Trophoblast cell (in vitro differentiated cells and primary cell): ENCODE results near the gene ONECUT2.

ENCODE experiments used
- DNase-seq, 2 donors: peaks; one replicate each; pipeline ENCODE4 v3.0.0-alpha.2; 2016
- H2AFZ ChIP-seq: 2 replicates; pipeline ENCODE4 v1.6.1; 2013; ENCODE audit warnings: low read length, moderate library complexity, mild to moderate bottlenecking; ENCODE audit not compliant: insufficient read depth, poor library complexity
- H2AK5ac ChIP-seq: 2 replicates; pipeline ENCODE4 v1.6.1; 2013; ENCODE audit warnings: mild to moderate bottlenecking, low read length
- H2BK120ac ChIP-seq: 2 replicates; pipeline ENCODE4 v1.6.1; 2013; ENCODE audit warnings: low read length, mild to moderate bottlenecking, moderate library complexity; ENCODE audit not compliant: insufficient read depth, poor library complexity
- H2BK12ac ChIP-seq: 2 replicates; pipeline ENCODE4 v1.6.1; 2013; ENCODE audit warnings: mild to moderate bottlenecking, low read length, moderate library complexity
- H2BK5ac ChIP-seq: 2 replicates; pipeline ENCODE4 v1.6.1; 2013; ENCODE audit warnings: low read length, low read depth, moderate library complexity, mild to moderate bottlenecking; ENCODE audit not compliant: poor library complexity
- H3K14ac ChIP-seq: 2 replicates; pipeline ENCODE4 v1.6.1; 2013; ENCODE audit warnings: mild to moderate bottlenecking, low read length
- H3K18ac ChIP-seq: 2 replicates; pipeline ENCODE4 v1.6.1; 2013; ENCODE audit warnings: mild to moderate bottlenecking, low read length
- H3K23ac ChIP-seq: 2 replicates; pipeline ENCODE4 v1.6.1; 2013; ENCODE audit warnings: low read length
- H3K27ac ChIP-seq: 2 replicates; pipeline ENCODE4 v1.5.1; 2013; ENCODE audit warnings: low read depth, mild to moderate bottlenecking, inconsistent platforms, low read length, moderate library complexity
- H3K27me3 ChIP-seq: 2 replicates; pipeline ENCODE4 v1.6.1; 2013; ENCODE audit warnings: inconsistent platforms, mild to moderate bottlenecking, low read length, moderate library complexity; ENCODE audit not compliant: insufficient read depth
- H3K36me3 ChIP-seq, 2 experiments: 1 replicate in 1 of 2; 2 replicates in 1 of 2; pipeline ENCODE4 v1.6.1; 2013; ENCODE audit warnings: low read length in 2 of 2, mild to moderate bottlenecking in 2 of 2, moderate library complexity in 1 of 2; ENCODE audit not compliant: insufficient read depth in 2 of 2, control insufficient read depth in 1 of 2
- H3K4ac ChIP-seq: 2 replicates; pipeline ENCODE4 v1.6.1; 2013; ENCODE audit warnings: low read depth, mild to moderate bottlenecking, low read length, moderate library complexity
- H3K4me1 ChIP-seq, 2 experiments: 1 replicate in 1 of 2; 2 replicates in 1 of 2; pipeline ENCODE4 v1.6.1; 2013; ENCODE audit warnings: low read length in 2 of 2, mild to moderate bottlenecking in 2 of 2, moderate library complexity in 1 of 2; ENCODE audit not compliant: insufficient read depth in 2 of 2, control insufficient read depth in 1 of 2
- H3K4me2 ChIP-seq: 2 replicates; pipeline ENCODE4 v1.6.1; 2013; ENCODE audit warnings: inconsistent platforms, mild to moderate bottlenecking, low read length, moderate library complexity
- H3K4me3 ChIP-seq: 2 replicates; pipeline ENCODE4 v1.5.1; 2013; ENCODE audit warnings: mild to moderate bottlenecking, low read depth, low read length, inconsistent platforms
- H3K79me1 ChIP-seq: one replicate; pipeline ENCODE4 v1.6.1; 2013; ENCODE audit warnings: low read length
- H3K79me2 ChIP-seq: 2 replicates; pipeline ENCODE4 v1.6.1; 2013; ENCODE audit warnings: low read length, mild to moderate bottlenecking; ENCODE audit not compliant: control insufficient read depth, insufficient read depth, poor library complexity
- H3K9ac ChIP-seq: 2 replicates; pipeline ENCODE4 v1.6.1; 2013; ENCODE audit warnings: mild to moderate bottlenecking, low read length
- H3K9me3 ChIP-seq: 2 replicates; pipeline ENCODE4 v1.6.1; 2013; ENCODE audit warnings: low read depth, mild to moderate bottlenecking, control low read depth, inconsistent platforms, low read length; ENCODE audit not compliant: insufficient read depth
- H4K12ac ChIP-seq: 2 replicates; pipeline ENCODE4 v1.6.1; 2013; ENCODE audit warnings: low read depth, mild to moderate bottlenecking, low read length, moderate library complexity
- H4K8ac ChIP-seq: 2 replicates; pipeline ENCODE4 v1.6.1; 2013; ENCODE audit warnings: low read depth, mild to moderate bottlenecking, low read length, moderate library complexity
- H4K91ac ChIP-seq: one replicate; pipeline ENCODE4 v1.6.1; 2013; ENCODE audit warnings: low read depth, mild to moderate bottlenecking, low read length, moderate library complexity
- WGBS: extraction: QIAGEN DNeasy Blood & Tissue Kit; methylation state at CpG from one replicate; pipeline ENCODE4 v1.1.7; 2013; ENCODE audit warnings: missing lambda C conversion rate; ENCODE audit not compliant: insufficient read length, insufficient coverage; ENCODE audit errors: extremely low coverage; 5-methylcytosine and 5-hydroxymethylcytosine counted together

The ONECUT2 gene

GRCh38 chr18:57497372-57498294 is 62.5 kb downstream of the ONECUT2 start:
- no peak overlapping the region for H3K18ac ChIP-seq
- no peak overlapping the region for H3K9ac ChIP-seq
- no peaks in the 10 kb centered on the region for H3K79me2 ChIP-seq
- no peak overlapping the region for H3K23ac ChIP-seq
- H3K36me3 ChIP-seq, result no peaks in the 10 kb centered on the region
- no CpG with 5 or more reads among the region's 7 CpGs for WGBS
- H3K27ac ChIP-seq, result no peak overlapping the region
- no peak overlapping the region for H4K91ac ChIP-seq
- H3K4me3 ChIP-seq, result no peak overlapping the region
- no peak overlapping the region for H3K14ac ChIP-seq
- no peak overlapping the region for H4K8ac ChIP-seq
- no peak overlapping the region for H2BK120ac ChIP-seq
- H2AFZ ChIP-seq, result no peak overlapping the region
- no peak overlapping the region for H4K12ac ChIP-seq
- no peak for DNase-seq
- no peak overlapping the region for H2BK5ac ChIP-seq
- H2AK5ac ChIP-seq, result no peak overlapping the region
- no peak overlapping the region for H3K4me2 ChIP-seq
- no peaks in the 10 kb centered on the region for H3K9me3 ChIP-seq
- H3K79me1 ChIP-seq, result no peaks in the 10 kb centered on the region
- no peak overlapping the region for H3K4ac ChIP-seq
- H3K27me3 ChIP-seq, result no peaks in the 10 kb centered on the region
- H2BK12ac ChIP-seq, result no peak overlapping the region
- no peaks in the 10 kb centered on the region for H3K4me1 ChIP-seq

GRCh38 chr18:57498682-57499256 is 63.6 kb downstream of the ONECUT2 start:
- H3K14ac ChIP-seq, result no peak overlapping the region
- no peak overlapping the region for H3K4ac ChIP-seq
- H2BK12ac ChIP-seq, result no peak overlapping the region
- H4K12ac ChIP-seq, result no peak overlapping the region
- no peak overlapping the region for H3K23ac ChIP-seq
- H2AFZ ChIP-seq, result no peak overlapping the region
- H2AK5ac ChIP-seq, result no peak overlapping the region
- H3K79me2 ChIP-seq, result no peaks in the 10 kb centered on the region
- no peak overlapping the region for H3K18ac ChIP-seq
- no peak overlapping the region for H4K91ac ChIP-seq
- H4K8ac ChIP-seq, result no peak overlapping the region
- H3K4me3 ChIP-seq, result no peak overlapping the region
- H3K4me2 ChIP-seq, result no peak overlapping the region
- no peak overlapping the region for H3K27ac ChIP-seq
- H3K36me3 ChIP-seq, result no peaks in the 10 kb centered on the region
- H3K9me3 ChIP-seq, result no peaks in the 10 kb centered on the region
- H3K79me1 ChIP-seq, result no peaks in the 10 kb centered on the region
- no peak overlapping the region for H2BK5ac ChIP-seq
- no peak overlapping the region for H2BK120ac ChIP-seq
- no peak for DNase-seq
- H3K27me3 ChIP-seq, result no peaks in the 10 kb centered on the region
- no peaks in the 10 kb centered on the region for H3K4me1 ChIP-seq
- no peak overlapping the region for H3K9ac ChIP-seq
- no CpG with 5 or more reads among the region's 5 CpGs for WGBS

- H4K91ac ChIP-seq, result no peak overlapping the region
- no peak overlapping the region for H2BK120ac ChIP-seq
- H3K27me3 ChIP-seq, result no peaks in the 10 kb centered on the region
- H2BK5ac ChIP-seq, result no peak overlapping the region
- no peak overlapping the region for H2BK12ac ChIP-seq
- H3K79me2 ChIP-seq, result no peaks in the 10 kb centered on the region
- H3K4me1 ChIP-seq, result no peaks in the 10 kb centered on the region
- no peak overlapping the region for H4K8ac ChIP-seq
- no peak overlapping the region for H4K12ac ChIP-seq
- no peaks in the 10 kb centered on the region for H3K9me3 ChIP-seq
- no peak overlapping the region for H3K9ac ChIP-seq
- H3K23ac ChIP-seq, result no peak overlapping the region
- no peak overlapping the region for H3K18ac ChIP-seq
- no peak overlapping the region for H2AK5ac ChIP-seq
- DNase-seq, result no peak
- no peaks in the 10 kb centered on the region for H3K79me1 ChIP-seq
- no CpG with 5 or more reads among the region's 9 CpGs for WGBS
- no peak overlapping the region for H2AFZ ChIP-seq
- no peak overlapping the region for H3K14ac ChIP-seq
- H3K36me3 ChIP-seq, result no peaks in the 10 kb centered on the region
- no peak overlapping the region for H3K4me3 ChIP-seq
- H3K27ac ChIP-seq, result no peak overlapping the region
- H3K4me2 ChIP-seq, result no peak overlapping the region
- H3K4ac ChIP-seq, result no peak overlapping the region
Observed at GRCh38 chr18:57502624-57503023, 67.5 kb downstream of the ONECUT2 start.

GRCh38 chr18:57505231-57505630 is 70.1 kb downstream of the ONECUT2 start:
- no peaks in the 10 kb centered on the region for H3K9me3 ChIP-seq
- no peak overlapping the region for H4K12ac ChIP-seq
- no peaks in the 10 kb centered on the region for H3K36me3 ChIP-seq
- no peak overlapping the region for H4K8ac ChIP-seq
- H3K14ac ChIP-seq, result no peak overlapping the region
- no peak overlapping the region for H3K23ac ChIP-seq
- no peak overlapping the region for H2AK5ac ChIP-seq
- no peak overlapping the region for H3K4me3 ChIP-seq
- H2BK12ac ChIP-seq, result no peak overlapping the region
- no peaks in the 10 kb centered on the region for H3K27me3 ChIP-seq
- H3K79me1 ChIP-seq, result no peaks in the 10 kb centered on the region
- H3K27ac ChIP-seq, result no peak overlapping the region
- no peak overlapping the region for H3K4me2 ChIP-seq
- no peak overlapping the region for H3K9ac ChIP-seq
- H3K4me1 ChIP-seq, result no peaks in the 10 kb centered on the region
- H3K4ac ChIP-seq, result no peak overlapping the region
- H2BK120ac ChIP-seq, result no peak overlapping the region
- no peak overlapping the region for H4K91ac ChIP-seq
- WGBS, result no CpG with 5 or more reads among the region's 1 CpG
- H2BK5ac ChIP-seq, result no peak overlapping the region
- no peaks in the 10 kb centered on the region for H3K79me2 ChIP-seq
- H3K18ac ChIP-seq, result no peak overlapping the region
- no peak for DNase-seq
- no peak overlapping the region for H2AFZ ChIP-seq
